Measurements from ENCODE around the gene TRPV3.

DNA sequence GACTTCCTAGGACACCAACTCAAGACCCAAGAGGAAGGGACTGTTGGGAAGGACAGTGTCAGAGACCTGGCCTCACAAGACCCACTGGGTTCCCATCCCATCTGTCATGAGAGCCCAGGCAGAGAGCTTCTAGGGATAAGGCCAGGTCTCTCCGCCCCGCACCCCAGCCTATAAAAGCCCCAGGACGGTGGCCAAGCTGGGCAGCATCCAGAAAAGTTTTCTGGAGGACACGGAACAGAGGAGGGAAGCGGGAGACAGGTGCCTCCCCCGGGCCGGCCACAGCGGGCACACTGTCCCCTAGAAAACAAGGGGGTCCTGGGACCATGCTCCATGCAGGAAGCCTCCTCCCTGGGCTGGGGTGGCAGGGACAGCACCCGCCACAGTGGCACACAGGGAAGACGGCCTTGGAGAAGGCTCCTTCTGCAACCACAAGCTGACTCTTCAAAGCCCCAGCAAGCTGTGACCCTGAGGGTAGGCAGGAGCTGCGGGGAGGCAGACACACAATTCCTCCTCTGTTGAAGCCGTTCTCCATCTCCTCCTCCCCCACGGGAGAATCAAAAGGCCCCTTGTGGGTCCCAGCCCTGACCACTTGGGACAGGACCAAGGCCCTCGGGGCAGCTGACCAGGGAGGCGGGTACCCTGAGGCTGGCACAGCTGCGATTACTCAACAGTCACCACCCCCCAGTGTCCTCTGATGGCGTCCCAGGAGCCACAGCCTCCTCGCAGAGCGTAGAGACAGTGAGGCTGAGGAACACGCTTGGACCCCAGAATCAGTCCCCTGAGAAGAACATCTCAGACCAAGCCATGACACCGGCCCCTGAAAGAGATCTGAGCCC is 26.1 kb downstream of the TRPV3 start:
- TF ChIP-seq FOXP2 (optimal IDR thresholded peaks at IDR 0.05; ENCODE audit: control extremely low read depth, extremely low read length, insufficient read depth) (no peak), POLR2AphosphoS5 (IDR thresholded peaks at IDR 0.05; ENCODE audit: borderline replicate concordance, low read depth, low read length) (no peak), EZH2 (IDR thresholded peaks at IDR 0.05) (no peak)

All from SK-N-MC (cell line).